GM19452 (cell line): Measurements from ENCODE around the gene TBC1D13.
A peak's percentile ranks its signal among the peaks of the same experiment; 100 is the strongest.
"Not testable (repeated sequence)": the region's sequence is repeated elsewhere in the genome, so short reads cannot be mapped to it uniquely, and the experiment has no call there.

Experiments
- ATAC-seq: cut with Tn5 transposase; IDR thresholded peaks from one replicate; pipeline ENCODE4 v1.9.1; 2021; ENCODE audit not compliant: unreplicated experiment

Gene TBC1D13

GRCh38 chr9:128786681-128787601, at the start of gene TBC1D13:
TBC1D13 (plus strand) TSS chr9:128787253; CDS start chr9:128787354, 101 bp downstream.
- ATAC-seq, result peak; percentile 81

- ATAC-seq, result no peak
These were observed 44.7 kb upstream of the TBC1D13 start for GRCh38 chr9:128742401-128742800.

GRCh38 chr9:128743421-128743820, 43.6 kb upstream of the TBC1D13 start:
- no peak for ATAC-seq

GRCh38 chr9:128747241-128747640, 39.8 kb upstream of the TBC1D13 start:
- no peak for ATAC-seq

GRCh38 chr9:128750926-128751595, 36.0 kb upstream of the TBC1D13 start:
- ATAC-seq, result no peak

- no peak for ATAC-seq
These were observed 33.4 kb upstream of the TBC1D13 start for GRCh38 chr9:128753627-128754026.

- no peak for ATAC-seq
These were observed 29.5 kb upstream of the TBC1D13 start for GRCh38 chr9:128757602-128758001.

GRCh38 chr9:128762671-128763449, 24.2 kb upstream of the TBC1D13 start:
- ATAC-seq, result no peak

GRCh38 chr9:128764361-128764760, 22.7 kb upstream of the TBC1D13 start:
- no peak for ATAC-seq

GRCh38 chr9:128765499-128765898, 21.6 kb upstream of the TBC1D13 start:
- ATAC-seq, result no peak

- ATAC-seq, result no peak
These were observed 18.4 kb upstream of the TBC1D13 start for GRCh38 chr9:128768606-128769005.

- ATAC-seq, result no peak
These were observed 16.6 kb upstream of the TBC1D13 start for GRCh38 chr9:128770286-128771030.

GRCh38 chr9:128771094-128771721, 15.8 kb upstream of the TBC1D13 start:
- ATAC-seq, result peak; percentile 10

- ATAC-seq, result peak; percentile 89
These were observed 15.1 kb upstream of the TBC1D13 start, which contains the start of gene ZER1 for GRCh38 chr9:128771745-128772519. ZER1 (minus strand) TSS chr9:128771927; CDS start chr9:128755565, 16,362 bp downstream.

GRCh38 chr9:128773049-128773448, 14.0 kb upstream of the TBC1D13 start:
- ATAC-seq, result no peak

GRCh38 chr9:128774804-128775203, 12.2 kb upstream of the TBC1D13 start:
- ATAC-seq, result no peak

- ATAC-seq, result not testable (repeated sequence)
These were observed 7.0 kb upstream of the TBC1D13 start for GRCh38 chr9:128780093-128780492.

- ATAC-seq, result no peak
These were observed 5.6 kb upstream of the TBC1D13 start for GRCh38 chr9:128781187-128782070.
